Mesothelial cell of epicardium (in vitro differentiated cells): Measurements from ENCODE around the gene CREB3L2. TPM values are rescaled to one million over a fixed set of nuclear protein-coding genes. Genes with fewer than 3 reads are reported as not detected.

Experiments
- DNase-seq, 2 experiments: peaks; one replicate each; pipeline ENCODE4 v3.0.0; 2021; ENCODE audit warnings: low spot score in 2 of 2; ENCODE audit not compliant: unreplicated experiment in 2 of 2
- H3K27ac Mint-ChIP-seq: 2 replicates; pipeline ENCODE4 v1.8.0; 2021; ENCODE audit warnings: mixed read lengths
- H3K27me3 Mint-ChIP-seq: 2 replicates; pipeline ENCODE4 v1.8.0; 2021; ENCODE audit warnings: low read depth, mixed read lengths
- H3K36me3 Mint-ChIP-seq: 2 replicates; pipeline ENCODE4 v1.8.0; 2021; ENCODE audit warnings: mixed read lengths
- H3K4me1 Mint-ChIP-seq: 2 replicates; pipeline ENCODE4 v1.8.0; 2021; ENCODE audit warnings: mixed read lengths
- H3K4me3 Mint-ChIP-seq: 2 replicates; pipeline ENCODE4 v1.8.0; 2021; ENCODE audit warnings: mild to moderate bottlenecking, moderate library complexity, mixed read lengths
- H3K9me3 Mint-ChIP-seq: 2 replicates; pipeline ENCODE4 v1.8.0; 2021; ENCODE audit warnings: mixed read lengths
- total RNA-seq: library from RNA; stranded (reverse); gene quantifications from 3 replicates; pipeline ENCODE4 v1.2.1, GENCODE V29; 2021
- TF ChIP-seq, protein P1 (sequence below): fragments of 200-600 bp; sonication (generic); IDR thresholded peaks from one replicate; pipeline ENCODE4 v1.5.0; 2021; ENCODE audit warnings: antibody characterized with exemption; ENCODE audit not compliant: unreplicated experiment

The CREB3L2 gene
- total RNA-seq, 1 donor from 2014 or later, result 80.4 TPM

- Mint-ChIP-seq H3K4me1 (peaks cover 2% of the 10 kb centered on the region), H3K36me3 (no peaks in the 10 kb centered on the region), H3K9me3 (no peaks in the 10 kb centered on the region), H3K27me3 (peaks cover 64% of the 10 kb centered on the region), H3K4me3 (no peak overlapping the region), H3K27ac (no peak overlapping the region)
- TF ChIP-seq, protein P1, sequence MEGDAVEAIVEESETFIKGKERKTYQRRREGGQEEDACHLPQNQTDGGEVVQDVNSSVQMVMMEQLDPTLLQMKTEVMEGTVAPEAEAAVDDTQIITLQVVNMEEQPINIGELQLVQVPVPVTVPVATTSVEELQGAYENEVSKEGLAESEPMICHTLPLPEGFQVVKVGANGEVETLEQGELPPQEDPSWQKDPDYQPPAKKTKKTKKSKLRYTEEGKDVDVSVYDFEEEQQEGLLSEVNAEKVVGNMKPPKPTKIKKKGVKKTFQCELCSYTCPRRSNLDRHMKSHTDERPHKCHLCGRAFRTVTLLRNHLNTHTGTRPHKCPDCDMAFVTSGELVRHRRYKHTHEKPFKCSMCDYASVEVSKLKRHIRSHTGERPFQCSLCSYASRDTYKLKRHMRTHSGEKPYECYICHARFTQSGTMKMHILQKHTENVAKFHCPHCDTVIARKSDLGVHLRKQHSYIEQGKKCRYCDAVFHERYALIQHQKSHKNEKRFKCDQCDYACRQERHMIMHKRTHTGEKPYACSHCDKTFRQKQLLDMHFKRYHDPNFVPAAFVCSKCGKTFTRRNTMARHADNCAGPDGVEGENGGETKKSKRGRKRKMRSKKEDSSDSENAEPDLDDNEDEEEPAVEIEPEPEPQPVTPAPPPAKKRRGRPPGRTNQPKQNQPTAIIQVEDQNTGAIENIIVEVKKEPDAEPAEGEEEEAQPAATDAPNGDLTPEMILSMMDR, result no peak
- no peak for DNase-seq
These were observed 157.0 kb downstream of the CREB3L2 start for GRCh38 chr7:137844677-137845425.

GRCh38 chr7:137839903-137840779 lies 161.7 kb downstream of the CREB3L2 start:
- TF ChIP-seq, protein P1, result no peak
- Mint-ChIP-seq H3K27ac (no peak overlapping the region), H3K4me3 (no peak overlapping the region), H3K27me3 (peaks cover 29% of the 10 kb centered on the region), H3K36me3 (no peaks in the 10 kb centered on the region), H3K9me3 (no peaks in the 10 kb centered on the region), H3K4me1 (no peaks in the 10 kb centered on the region)
- no peak for DNase-seq

DNA sequence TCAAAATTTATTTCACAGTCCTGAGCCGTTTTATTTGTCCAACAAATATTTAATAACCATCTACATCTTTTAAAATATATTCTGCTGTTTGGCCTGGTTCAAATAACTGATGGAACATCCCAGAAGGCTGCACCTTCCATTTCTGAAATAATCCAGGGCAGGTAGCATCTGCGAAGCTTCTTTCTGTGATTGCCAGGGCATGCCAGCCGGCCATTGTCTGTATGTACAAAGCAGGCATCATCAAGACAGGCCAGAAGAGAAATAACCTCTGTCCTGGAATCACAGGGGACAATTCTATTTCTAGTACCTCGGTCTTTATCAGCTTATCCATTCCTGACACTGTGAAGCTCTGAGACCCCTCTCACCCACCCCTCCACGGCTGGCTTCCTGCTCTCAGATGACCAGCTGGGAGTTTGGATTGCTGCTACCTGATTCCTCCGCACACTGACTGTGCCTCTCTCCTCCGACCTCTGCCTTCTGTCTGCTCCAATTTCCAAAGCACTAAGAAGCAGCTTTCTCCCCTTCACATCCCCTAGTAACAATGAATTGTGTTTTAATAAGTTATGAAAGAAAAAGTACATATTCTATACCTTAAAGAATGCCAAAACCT lies 163.1 kb downstream of the CREB3L2 start:
- no peak overlapping the region for H3K4me3 Mint-ChIP-seq
- no peak overlapping the region for H3K27ac Mint-ChIP-seq
- TF ChIP-seq, protein P1, result no peak
- no peaks in the 10 kb centered on the region for H3K4me1 Mint-ChIP-seq
- no peaks in the 10 kb centered on the region for H3K36me3 Mint-ChIP-seq
- no peak for DNase-seq
- peaks cover 4% of the 10 kb centered on the region for H3K9me3 Mint-ChIP-seq
- H3K27me3 Mint-ChIP-seq, result peaks cover 16% of the 10 kb centered on the region

- Mint-ChIP-seq H3K9me3 (peaks cover 15% of the 10 kb centered on the region), H3K27me3 (peaks cover 6% of the 10 kb centered on the region), H3K4me3 (no peak overlapping the region), H3K36me3 (no peaks in the 10 kb centered on the region), H3K4me1 (no peaks in the 10 kb centered on the region), H3K27ac (no peak overlapping the region)
- TF ChIP-seq, protein P1, result no peak
- no peak for DNase-seq
These were observed 165.3 kb downstream of the CREB3L2 start for GRCh38 chr7:137836541-137836940.

DNA sequence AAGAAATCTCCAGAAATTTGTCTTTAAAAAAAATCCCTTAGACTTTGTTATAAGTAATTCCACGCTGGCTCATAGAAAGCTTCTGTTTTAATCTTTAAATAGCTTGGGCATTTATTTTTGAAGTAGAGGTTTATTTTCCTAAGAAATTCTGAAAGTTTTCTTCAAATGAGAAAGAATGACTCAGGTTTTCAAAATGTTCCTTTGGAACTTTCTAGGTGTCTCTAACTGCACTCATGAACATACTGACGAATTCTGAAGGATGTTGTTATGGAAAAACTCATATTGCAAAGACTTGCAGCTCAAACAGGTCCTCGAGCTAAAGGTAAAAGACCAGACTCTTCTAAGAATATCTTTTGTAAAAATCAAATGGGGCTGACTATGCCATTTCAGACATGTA lies 165.8 kb downstream of the CREB3L2 start:
- TF ChIP-seq, protein P1, result no peak
- peaks cover 2% of the 10 kb centered on the region for H3K36me3 Mint-ChIP-seq
- peaks cover 17% of the 10 kb centered on the region for H3K9me3 Mint-ChIP-seq
- no peaks in the 10 kb centered on the region for H3K4me1 Mint-ChIP-seq
- H3K4me3 Mint-ChIP-seq, result no peak overlapping the region
- H3K27ac Mint-ChIP-seq, result no peak overlapping the region
- H3K27me3 Mint-ChIP-seq, result peaks cover 6% of the 10 kb centered on the region
- DNase-seq, result no peak
